ENCODE data around the gene RAP1GAP2. TPM values are rescaled to one million over a fixed set of nuclear protein-coding genes. Genes with fewer than 3 reads are reported as not detected.

RAP1GAP2 gene
- total RNA-seq, 2 experiments from 2014 or later = 11.3 to 28.2 TPM

GRCh38 chr17:2955931-2956582 is 159.8 kb downstream of the RAP1GAP2 start:
- peak overlapping the region; percentile 59 for H3K4me3 ChIP-seq (ENCODE audit: low read depth, low read length, poor library complexity, severe bottlenecking)
- H3K9me2 ChIP-seq (ENCODE audit: insufficient read depth, low read length) = no peaks in the 10 kb centered on the region
- peaks cover 49% of the 10 kb centered on the region for H3K4me1 ChIP-seq (ENCODE audit: insufficient read depth, low read length, poor library complexity, severe bottlenecking)
- no peak for DNase-seq (ENCODE audit: low spot score)
- no peaks in the 10 kb centered on the region for H3K36me3 ChIP-seq (ENCODE audit: insufficient read depth, low read length)
- POLR2A ChIA-PET = interaction anchor here (1.0 to 1.3 kb wide), 3 partner anchors 18 to 127 kb away, joined by 3 to 5 read pairs (median 4); no protein-coding TSS in a partner anchor
- H2AFZ ChIP-seq (ENCODE audit: low read length) = no peak overlapping the region; the same call in 1 of the 2 replicates
- TF ChIP-seq EZH2phosphoT487 (IDR thresholded peaks at IDR 0.05; ENCODE audit: borderline replicate concordance, low read depth, low read length) = no peak
- TF ChIP-seq CTCF (conservative IDR thresholded peaks at IDR 0.05; ENCODE audit: low read length) = no peak
- peak overlapping the region; percentile 78 for H3K4me2 ChIP-seq (ENCODE audit: low read length)
- H3K9me3 ChIP-seq (ENCODE audit: low read length) = no peaks in the 10 kb centered on the region
- H4K20me1 ChIP-seq (ENCODE audit: insufficient read depth, low read length) = no peaks in the 10 kb centered on the region
- no TSS peak for BruUV-seq (replicated peaks)
- peaks cover 14% of the 10 kb centered on the region for H3K79me2 ChIP-seq (ENCODE audit: insufficient read depth, low read depth, low read length)
- intact Hi-C loops (cut with micrococcal nuclease; ENCODE audit: unreplicated experiment) = no loop called here
- H3K27ac ChIP-seq (ENCODE audit: low read depth, low read length, poor library complexity, severe bottlenecking) = peak overlapping the region; percentile 67
- CTCF ChIA-PET (ENCODE audit: unreplicated experiment) = no interaction called here

GRCh38 chr17:2957631-2958286 is 161.5 kb downstream of the RAP1GAP2 start:
- Histone ChIP-seq H2AFZ (ENCODE audit: low read length) (no peak overlapping the region), H3K27ac (ENCODE audit: low read depth, low read length, poor library complexity, severe bottlenecking) (no peak overlapping the region), H3K4me3 (ENCODE audit: low read depth, low read length, poor library complexity, severe bottlenecking) (no peak overlapping the region), H3K9me2 (ENCODE audit: insufficient read depth, low read length) (no peaks in the 10 kb centered on the region), H3K79me2 (ENCODE audit: insufficient read depth, low read depth, low read length) (peaks cover 14% of the 10 kb centered on the region), H4K20me1 (ENCODE audit: insufficient read depth, low read length) (no peaks in the 10 kb centered on the region), H3K4me1 (ENCODE audit: insufficient read depth, low read length, poor library complexity, severe bottlenecking) (peaks cover 40% of the 10 kb centered on the region), H3K36me3 (ENCODE audit: insufficient read depth, low read length) (no peaks in the 10 kb centered on the region), H3K4me2 (ENCODE audit: low read length) (peak overlapping the region; percentile 21; the same call in 1 of the 2 replicates), H3K9me3 (ENCODE audit: low read length) (no peaks in the 10 kb centered on the region)
- intact Hi-C loops (cut with micrococcal nuclease; ENCODE audit: unreplicated experiment) = no loop called here
- ChIA-PET POLR2A (interaction anchor here (0.6 kb wide), 1 partner anchor 12 kb away, joined by 3 read pairs; no protein-coding TSS in a partner anchor), CTCF (ENCODE audit: unreplicated experiment) (no interaction called here)
- no TSS peak for BruUV-seq (replicated peaks)
- no peak for DNase-seq (ENCODE audit: low spot score)
- TF ChIP-seq CTCF (conservative IDR thresholded peaks at IDR 0.05; ENCODE audit: low read length) (no peak), EZH2phosphoT487 (IDR thresholded peaks at IDR 0.05; ENCODE audit: borderline replicate concordance, low read depth, low read length) (no peak)
